Stimulated activated CD8-positive, alpha-beta memory T cell treated with anti-CD3 and anti-CD28 coated beads, Interleukin-2, amount 100 ng/mL, for 48 hours (primary cell): ENCODE results near the gene ARHGAP6.
"Not testable (repeated sequence)": the region's sequence is repeated elsewhere in the genome, so short reads cannot be mapped to it uniquely, and the experiment has no call there.

Source experiments
- DNase-seq, 2 donors: peaks; one replicate each; pipeline ENCODE4 v3.0.0-alpha.2; 2020; ENCODE audit warnings: low read depth in 2 of 2

ARHGAP6 gene

GRCh38 chrX:11361666-11362065 lies 304.1 kb downstream of the ARHGAP6 start:
- not testable (repeated sequence) for DNase-seq

GRCh38 chrX:11355944-11356343 lies 309.8 kb downstream of the ARHGAP6 start:
- not testable (repeated sequence) for DNase-seq

GRCh38 chrX:11355259-11355909 lies 310.3 kb downstream of the ARHGAP6 start:
- no peak for DNase-seq

- DNase-seq, result no peak
These were observed 313.4 kb downstream of the ARHGAP6 start for GRCh38 chrX:11352296-11352741.

GRCh38 chrX:11351375-11352295 lies 314.1 kb downstream of the ARHGAP6 start:
- no peak for DNase-seq

- no peak for DNase-seq
These were observed 315.9 kb downstream of the ARHGAP6 start for GRCh38 chrX:11349661-11350337.

- DNase-seq, result no peak
These were observed 316.7 kb downstream of the ARHGAP6 start for GRCh38 chrX:11349020-11349419.

GRCh38 chrX:11347300-11347699 lies 318.4 kb downstream of the ARHGAP6 start:
- no peak for DNase-seq

GRCh38 chrX:11346121-11346682 lies 319.5 kb downstream of the ARHGAP6 start:
- DNase-seq, result no peak

- no peak for DNase-seq
These were observed 323.0 kb downstream of the ARHGAP6 start for GRCh38 chrX:11342673-11343072.

GRCh38 chrX:11341274-11342201 lies 324.2 kb downstream of the ARHGAP6 start:
- DNase-seq, result no peak

GRCh38 chrX:11337292-11338009 lies 328.3 kb downstream of the ARHGAP6 start:
- no peak for DNase-seq

GRCh38 chrX:11336201-11336600 lies 329.5 kb downstream of the ARHGAP6 start:
- DNase-seq, result no peak

GRCh38 chrX:11334165-11334564 lies 331.6 kb downstream of the ARHGAP6 start:
- no peak for DNase-seq

- no peak for DNase-seq
These were observed 333.9 kb downstream of the ARHGAP6 start for GRCh38 chrX:11331788-11332187.

GRCh38 chrX:11329021-11329420 lies 336.7 kb downstream of the ARHGAP6 start:
- DNase-seq, result no peak

- no peak for DNase-seq
These were observed 337.6 kb downstream of the ARHGAP6 start for GRCh38 chrX:11328134-11328533.

- DNase-seq, result no peak
These were observed 343.7 kb downstream of the ARHGAP6 start for GRCh38 chrX:11321986-11322385.

- no peak for DNase-seq
These were observed 345.8 kb downstream of the ARHGAP6 start for GRCh38 chrX:11319806-11320520.

- DNase-seq, result no peak
These were observed 354.0 kb downstream of the ARHGAP6 start for GRCh38 chrX:11311706-11312105.
